CD8-positive, alpha-beta memory T cell (primary cell): ENCODE results near the gene TIGD2. TPM values are rescaled to one million over a fixed set of nuclear protein-coding genes. Genes with fewer than 3 reads are reported as not detected.

Experiments
- CTCF ChIA-PET: fragments of 350-600 bp; sonication (Branson Sonifier 250); formaldehyde crosslinking; loops from one replicate; lab custom pipeline; 2021; ENCODE audit warnings: antibody characterized with exemption; lab: Charles Lee
- POLR2A ChIA-PET: fragments of 350-600 bp; sonication (Branson Sonifier 250); formaldehyde crosslinking; loops from one replicate; lab custom pipeline; 2021; ENCODE audit warnings: antibody characterized with exemption; lab: Charles Lee
- DNase-seq, 5 donors: peaks; one replicate each; pipeline versions ENCODE4 v3.0.0 to v3.0.0-alpha.2; 2020 to 2022; ENCODE audit warnings: mixed read lengths in 1 of 5
- H3K27ac ChIP-seq: one replicate; pipeline ENCODE4 v1.7.0; 2013; ENCODE audit warnings: low read depth, mild to moderate bottlenecking, low read length, moderate library complexity
- H3K27me3 ChIP-seq: 2 replicates; pipeline ENCODE4 v1.7.0; 2013; ENCODE audit warnings: low read length, mild to moderate bottlenecking; ENCODE audit not compliant: insufficient read depth, poor library complexity, severe bottlenecking
- H3K36me3 ChIP-seq: 2 replicates; pipeline ENCODE4 v1.7.0; 2013; ENCODE audit warnings: mild to moderate bottlenecking, low read length, moderate library complexity; ENCODE audit not compliant: insufficient read depth
- H3K4me1 ChIP-seq: 2 replicates; pipeline ENCODE4 v1.7.0; 2013; ENCODE audit warnings: mild to moderate bottlenecking, low read length, moderate library complexity; ENCODE audit not compliant: insufficient read depth
- H3K4me3 ChIP-seq: 2 replicates; pipeline ENCODE4 v1.7.0; 2013; ENCODE audit warnings: mild to moderate bottlenecking, low read length
- H3K9me3 ChIP-seq: 2 replicates; pipeline ENCODE4 v1.7.0; 2013; ENCODE audit warnings: mild to moderate bottlenecking, low read length
- H3K27ac Mint-ChIP-seq, 8 donors: one replicate each; pipeline ENCODE4 v1.8.0; 2020 to 2021; ENCODE audit warnings: mixed read lengths in 8 of 8, mild to moderate bottlenecking in 6 of 8, inconsistent platforms in 3 of 8, moderate library complexity in 3 of 8
- H3K27me3 Mint-ChIP-seq, 2 donors: one replicate each; pipeline ENCODE4 v1.8.0; 2020 to 2021; ENCODE audit warnings: mixed read lengths in 2 of 2, mild to moderate bottlenecking in 1 of 2, moderate library complexity in 1 of 2
- H3K36me3 Mint-ChIP-seq, 3 donors: one replicate each; pipeline ENCODE4 v1.8.0; 2020 to 2021; ENCODE audit warnings: mixed read lengths in 3 of 3, inconsistent platforms in 1 of 3, mild to moderate bottlenecking in 1 of 3
- H3K4me1 Mint-ChIP-seq, 3 donors: one replicate each; pipeline ENCODE4 v1.8.0; 2020 to 2021; ENCODE audit warnings: mixed read lengths in 3 of 3, inconsistent platforms in 1 of 3, mild to moderate bottlenecking in 1 of 3
- H3K4me3 Mint-ChIP-seq, 7 donors: one replicate each; pipeline ENCODE4 v1.8.0; 2020 to 2021; ENCODE audit warnings: mixed read lengths in 7 of 7, mild to moderate bottlenecking in 6 of 7, moderate library complexity in 4 of 7, inconsistent platforms in 2 of 7
- H3K9me3 Mint-ChIP-seq, 5 donors: one replicate each; pipeline ENCODE4 v1.8.0; 2020 to 2022; ENCODE audit warnings: mixed read lengths in 5 of 5, mild to moderate bottlenecking in 3 of 5, moderate library complexity in 2 of 5, inconsistent platforms in 1 of 5
- polyA plus RNA-seq: library from polyadenylated mRNA; unstranded; fragments of 300-500 nt; fragmentation: Illumina TruSeq; gene quantifications from one replicate; pipeline ENCODE4 v1.2.3, GENCODE V29; 2021
- total RNA-seq, 2 experiments: library from RNA; stranded (reverse); gene quantifications; one replicate each; pipeline ENCODE4 v1.2.3, GENCODE V29; 2021

The TIGD2 gene
- total and polyA plus RNA-seq, 3 experiments from 2014 or later: 3.2 to 4.4 (median 4.1) TPM

GRCh38 chr4:89157488-89158024, 46.2 kb downstream of the TIGD2 start:
- Histone ChIP-seq H3K4me3 (no peak overlapping the region), H3K27ac (no peak overlapping the region), H3K27me3 (no peaks in the 10 kb centered on the region), H3K36me3 (no peaks in the 10 kb centered on the region), H3K9me3 (no peaks in the 10 kb centered on the region), H3K4me1 (no peaks in the 10 kb centered on the region)
- Mint-ChIP-seq H3K9me3 (no peaks in the 10 kb centered on the region), H3K36me3 (no peaks in the 10 kb centered on the region), H3K27ac (no peak overlapping the region), H3K27me3 (peaks cover 6 to 10% of the 10 kb centered on the region in 2 donors), H3K4me1 (peaks cover 0 to 5% (median 2%) of the 10 kb centered on the region in 3 donors), H3K4me3 (no peak overlapping the region)
- ChIA-PET CTCF (interaction anchor here (0.8 kb wide), 1 partner anchor 35 kb away, joined by 3 read pairs; no protein-coding TSS in a partner anchor), POLR2A (no interaction called here)
- DNase-seq: no peak

- ChIA-PET POLR2A (no interaction called here), CTCF (interaction anchor here (1.2 to 1.9 kb wide), 3 partner anchors 10 to 59 kb away, joined by 4 to 5 read pairs (median 5); partner anchors contain the start of gene TIGD2)
- Mint-ChIP-seq H3K27ac (no peak overlapping the region), H3K27me3 (peaks cover 6 to 14% of the 10 kb centered on the region in 2 donors), H3K4me1 (peaks cover 0 to 5% (median 2%) of the 10 kb centered on the region in 3 donors), H3K4me3 (no peak overlapping the region), H3K36me3 (no peaks in the 10 kb centered on the region), H3K9me3 (no peaks in the 10 kb centered on the region)
- Histone ChIP-seq H3K9me3 (no peaks in the 10 kb centered on the region), H3K4me3 (no peak overlapping the region), H3K4me1 (no peaks in the 10 kb centered on the region), H3K36me3 (no peaks in the 10 kb centered on the region), H3K27ac (no peak overlapping the region), H3K27me3 (no peaks in the 10 kb centered on the region)
- DNase-seq: peak in 2 of 5 donors; percentile 13 to 16
Observed at GRCh38 chr4:89158884-89159503, 47.7 kb downstream of the TIGD2 start.

GRCh38 chr4:89160806-89161205, 49.5 kb downstream of the TIGD2 start:
- H3K4me3 Mint-ChIP-seq: no peak overlapping the region
- H3K4me1 Mint-ChIP-seq: peaks cover 0 to 5% (median 2%) of the 10 kb centered on the region in 3 donors
- no peak overlapping the region for H3K27ac Mint-ChIP-seq
- peaks cover 12 to 22% of the 10 kb centered on the region in 2 donors for H3K27me3 Mint-ChIP-seq
- no peak overlapping the region for H3K27ac ChIP-seq
- H3K27me3 ChIP-seq: no peaks in the 10 kb centered on the region
- H3K36me3 Mint-ChIP-seq: no peaks in the 10 kb centered on the region
- H3K4me1 ChIP-seq: no peaks in the 10 kb centered on the region
- ChIA-PET CTCF (interaction anchor here (1.9 kb wide), 1 partner anchor 57 kb away, joined by 5 read pairs; no protein-coding TSS in a partner anchor), POLR2A (no interaction called here)
- no peak for DNase-seq
- no peak overlapping the region for H3K4me3 ChIP-seq
- H3K9me3 ChIP-seq: no peaks in the 10 kb centered on the region
- no peaks in the 10 kb centered on the region for H3K36me3 ChIP-seq
- H3K9me3 Mint-ChIP-seq: no peaks in the 10 kb centered on the region

- Mint-ChIP-seq H3K27me3 (peaks cover 13 to 16% of the 10 kb centered on the region in 2 donors), H3K9me3 (no peaks in the 10 kb centered on the region), H3K4me3 (no peak overlapping the region), H3K36me3 (no peaks in the 10 kb centered on the region), H3K27ac (no peak overlapping the region), H3K4me1 (peaks cover 0 to 5% (median 2%) of the 10 kb centered on the region in 3 donors)
- ChIA-PET POLR2A (no interaction called here), CTCF (no interaction called here)
- H3K27ac ChIP-seq: no peak overlapping the region
- H3K4me3 ChIP-seq: no peak overlapping the region
- no peaks in the 10 kb centered on the region for H3K4me1 ChIP-seq
- H3K36me3 ChIP-seq: no peaks in the 10 kb centered on the region
- H3K9me3 ChIP-seq: no peaks in the 10 kb centered on the region
- H3K27me3 ChIP-seq: no peaks in the 10 kb centered on the region
- DNase-seq: no peak
Observed at GRCh38 chr4:89161841-89162240, 50.5 kb downstream of the TIGD2 start.

- H3K4me3 Mint-ChIP-seq: no peak overlapping the region
- H3K9me3 Mint-ChIP-seq: no peaks in the 10 kb centered on the region
- Histone ChIP-seq H3K9me3 (no peaks in the 10 kb centered on the region), H3K4me1 (no peaks in the 10 kb centered on the region), H3K27ac (no peak overlapping the region), H3K36me3 (no peaks in the 10 kb centered on the region), H3K27me3 (no peaks in the 10 kb centered on the region), H3K4me3 (no peak overlapping the region)
- ChIA-PET POLR2A (no interaction called here), CTCF (interaction anchor here (0.9 to 1.2 kb wide), 2 partner anchors 22 to 267 kb away, joined by 3 read pairs; no protein-coding TSS in a partner anchor)
- no peak overlapping the region for H3K27ac Mint-ChIP-seq
- DNase-seq: no peak
- peaks cover 11 to 17% of the 10 kb centered on the region in 2 donors for H3K27me3 Mint-ChIP-seq
- peaks cover 0 to 5% (median 2%) of the 10 kb centered on the region in 3 donors for H3K4me1 Mint-ChIP-seq
- no peaks in the 10 kb centered on the region for H3K36me3 Mint-ChIP-seq
Observed at GRCh38 chr4:89162496-89162895, 51.2 kb downstream of the TIGD2 start.

GRCh38 chr4:89162987-89163386, 51.7 kb downstream of the TIGD2 start:
- ChIA-PET CTCF (interaction anchor here (0.6 to 1.2 kb wide), 3 partner anchors 21 to 271 kb away, joined by 3 read pairs; no protein-coding TSS in a partner anchor), POLR2A (no interaction called here)
- Mint-ChIP-seq H3K36me3 (no peaks in the 10 kb centered on the region), H3K9me3 (no peaks in the 10 kb centered on the region), H3K4me1 (peaks cover 0 to 5% (median 2%) of the 10 kb centered on the region in 3 donors), H3K27ac (no peak overlapping the region), H3K4me3 (no peak overlapping the region), H3K27me3 (peaks cover 9 to 17% of the 10 kb centered on the region in 2 donors)
- DNase-seq: no peak
- Histone ChIP-seq H3K36me3 (no peaks in the 10 kb centered on the region), H3K27me3 (no peaks in the 10 kb centered on the region), H3K4me3 (no peak overlapping the region), H3K4me1 (no peaks in the 10 kb centered on the region), H3K27ac (no peak overlapping the region), H3K9me3 (no peaks in the 10 kb centered on the region)

GRCh38 chr4:89164400-89164799, 53.1 kb downstream of the TIGD2 start:
- no peak overlapping the region for H3K4me3 Mint-ChIP-seq
- no peaks in the 10 kb centered on the region for H3K36me3 ChIP-seq
- ChIA-PET POLR2A (no interaction called here), CTCF (interaction anchor here (0.7 kb wide), 1 partner anchor 12 kb away, joined by 3 read pairs; no protein-coding TSS in a partner anchor)
- DNase-seq: no peak
- H3K27me3 Mint-ChIP-seq: peaks cover 9 to 22% of the 10 kb centered on the region in 2 donors
- no peaks in the 10 kb centered on the region for H3K27me3 ChIP-seq
- H3K27ac Mint-ChIP-seq: no peak overlapping the region
- no peak overlapping the region for H3K27ac ChIP-seq
- no peaks in the 10 kb centered on the region for H3K4me1 ChIP-seq
- H3K9me3 ChIP-seq: no peaks in the 10 kb centered on the region
- no peaks in the 10 kb centered on the region for H3K4me1 Mint-ChIP-seq
- no peaks in the 10 kb centered on the region for H3K36me3 Mint-ChIP-seq
- no peaks in the 10 kb centered on the region for H3K9me3 Mint-ChIP-seq
- no peak overlapping the region for H3K4me3 ChIP-seq
